Metanephros (tissue), 2 donors: ENCODE data around the gene POLR1C. TPM values are rescaled to one million over a fixed set of nuclear protein-coding genes. Genes with fewer than 3 reads are reported as not detected.

ENCODE experiments used
- small RNA-seq: library from RNA; depleted of rRNA; stranded (forward); fragments of <200 nt; gene quantifications from one replicate; pipeline ENCODE3, GENCODE V24; 2014; ENCODE audit warnings: low replicate concordance
- total RNA-seq: library from RNA; depleted of rRNA; stranded (reverse); fragments of >200 nt; gene quantifications from one replicate; pipeline ENCODE4 v1.2.3, GENCODE V29; 2014

The POLR1C gene
- 28.6 TPM for total RNA-seq

GRCh38 chr6:43516697-43517504, at the start of gene POLR1C, which contains the start of gene YIPF3:
TSS of gene POLR1C (plus strand) at chr6:43517089. CDS start at chr6:43517110, 21 bp downstream.
TSS of gene YIPF3 (minus strand) at chr6:43516926. CDS start at chr6:43516807, 119 bp downstream.

GRCh38 chr6:43477235-43478007, 39.5 kb upstream of the POLR1C start, which contains the start of gene TJAP1:
TSS of gene TJAP1 (plus strand) at chr6:43477570. CDS start at chr6:43499002, 21,432 bp downstream.

GRCh38 chr6:43509984-43510826, 6.7 kb upstream of the POLR1C start, which contains the start of gene LRRC73:
TSS of gene LRRC73 (minus strand) at chr6:43510346. CDS start at chr6:43509785, 561 bp downstream.

Small RNA genes within 50 kb of the gene (small RNA-seq; reads per million reads assigned to genes)
- gene RF00426 (not detected), gene RNU6-1113P (not detected)

Other genes starting within 250 kb of the POLR1C start
- 0.18 TPM for gene SLC22A7, start 218.8 kb upstream of the POLR1C start, total RNA-seq
- gene CRIP3, start 208.3 kb upstream of the POLR1C start, total RNA-seq, result 2.6 TPM
- 15.3 TPM for gene ZNF318, start 147.4 kb upstream of the POLR1C start, total RNA-seq
- 18.5 TPM for gene ABCC10, start 89.5 kb upstream of the POLR1C start, total RNA-seq
- 1.3 TPM for gene DLK2, start 61.5 kb upstream of the POLR1C start, total RNA-seq
- gene TJAP1, start 39.5 kb upstream of the POLR1C start, total RNA-seq, result 25.9 TPM
- gene LRRC73, start 6.7 kb upstream of the POLR1C start, total RNA-seq, result 1.6 TPM
- gene YIPF3, start 163 bp upstream of the POLR1C start, total RNA-seq, result 83.7 TPM
- gene XPO5, start 58.9 kb downstream of the POLR1C start, total RNA-seq, result 27.6 TPM
- 16.2 TPM for gene POLH, start 59.1 kb downstream of the POLR1C start, total RNA-seq
- gene GTPBP2, start 112.2 kb downstream of the POLR1C start, total RNA-seq, result 37.1 TPM
- 20.3 TPM for gene MAD2L1BP, start 118.8 kb downstream of the POLR1C start, total RNA-seq
- gene RSPH9, start 127.9 kb downstream of the POLR1C start, total RNA-seq, result 1.2 TPM
- gene MRPS18A, start 170.7 kb downstream of the POLR1C start, total RNA-seq, result 54.2 TPM